HG03442 (cell line): Measurements from ENCODE around the gene APRT.

ENCODE experiments used
- ATAC-seq: cut with Tn5 transposase; IDR thresholded peaks from one replicate; pipeline ENCODE4 v1.9.1; 2021; ENCODE audit warnings: mild to moderate bottlenecking, moderate library complexity; ENCODE audit not compliant: unreplicated experiment

Gene APRT

DNA sequence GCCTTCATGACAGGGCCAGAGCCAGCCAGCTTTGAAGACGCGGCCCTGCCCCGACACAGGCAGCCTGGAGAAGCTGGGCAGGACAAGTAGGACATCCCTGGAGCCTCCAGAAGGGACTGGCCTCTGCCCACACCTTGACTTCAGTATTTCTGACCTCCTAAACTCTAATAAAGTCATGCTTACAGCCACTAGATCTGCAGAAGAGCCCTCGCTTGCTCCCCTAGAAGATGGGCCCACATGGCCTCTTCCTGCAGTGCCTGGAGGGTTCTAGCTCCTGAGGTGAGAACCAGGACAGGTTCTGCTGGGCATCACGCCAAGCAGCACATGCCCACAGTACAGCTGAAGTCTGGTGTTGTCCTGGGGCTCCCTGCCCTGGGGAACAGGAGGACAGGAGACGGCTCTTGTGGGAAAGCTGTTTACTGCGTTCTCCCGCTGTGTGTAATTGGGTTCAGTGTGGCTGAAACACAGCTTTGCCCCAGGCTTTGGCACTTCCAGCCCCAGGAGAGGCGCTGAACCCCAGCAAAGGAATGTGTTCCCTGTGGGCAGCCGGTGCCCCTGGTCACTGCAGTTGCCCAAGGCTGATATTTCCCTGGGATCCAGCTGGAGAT lies 2.6 kb downstream of the APRT start:
- no peak for ATAC-seq

DNA sequence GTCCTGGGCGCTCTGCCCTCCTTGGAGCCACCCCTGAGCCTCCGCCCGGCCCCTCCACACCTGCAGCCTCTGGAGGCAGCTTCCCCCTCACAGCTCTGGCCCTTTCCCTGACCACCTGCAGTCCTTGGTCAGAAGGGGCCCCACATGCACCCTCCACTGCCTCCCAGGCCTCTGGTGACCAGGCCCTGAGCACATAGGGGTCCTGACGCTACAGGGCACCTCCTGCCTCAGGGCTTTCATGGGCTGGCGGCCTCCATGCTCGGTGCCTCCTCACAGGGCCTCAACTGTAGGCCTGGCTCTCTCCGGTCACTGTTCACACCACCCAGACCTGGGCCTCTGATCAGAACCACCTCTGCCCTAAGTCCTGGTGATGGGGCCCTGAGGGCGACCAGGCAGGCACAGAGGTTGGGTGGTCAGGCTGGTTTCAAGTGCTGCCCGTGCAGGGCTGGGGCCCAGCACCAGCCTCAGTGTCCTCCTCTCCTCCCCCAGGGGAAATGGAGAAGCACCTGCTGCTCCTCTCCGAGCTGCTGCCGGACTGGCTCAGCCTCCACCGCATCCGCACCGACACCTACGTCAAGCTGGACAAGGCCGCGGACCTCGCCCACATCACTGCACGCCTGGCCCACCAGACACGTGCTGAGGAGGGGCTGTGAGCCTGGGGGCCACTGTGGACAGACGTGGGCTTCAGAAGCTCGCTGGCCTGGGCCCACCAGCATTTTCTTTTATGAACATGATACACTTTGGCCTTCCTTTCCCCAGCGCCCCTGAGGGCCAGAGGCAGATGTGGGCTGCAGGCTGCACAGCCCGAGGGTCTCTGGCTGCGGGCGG lies 3.9 kb downstream of the APRT start:
- no peak for ATAC-seq

DNA sequence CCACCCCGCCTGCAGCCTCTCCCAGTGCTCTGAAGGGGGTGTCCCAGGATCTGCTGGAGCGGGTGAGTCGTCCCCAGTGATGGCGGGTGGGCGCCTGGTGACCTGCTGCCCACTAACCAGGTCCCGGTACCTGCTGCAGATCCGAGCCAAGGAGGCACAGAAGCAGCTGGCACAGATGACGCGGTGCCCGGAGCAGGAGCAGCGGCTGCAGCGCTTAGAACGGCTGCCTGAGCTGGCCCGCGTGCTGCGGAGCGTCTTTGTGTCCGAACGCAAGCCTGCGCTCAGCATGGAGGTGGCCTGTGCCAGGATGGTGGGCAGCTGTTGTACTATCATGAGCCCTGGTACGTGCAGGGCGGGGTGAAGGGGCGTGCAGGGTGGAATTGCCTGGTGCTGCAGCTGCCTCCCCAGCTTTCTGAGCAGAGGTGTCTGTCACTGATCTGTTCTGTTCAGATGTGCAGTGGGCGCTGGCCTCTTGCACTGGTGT lies 4.5 kb downstream of the APRT start:
- no peak for ATAC-seq

DNA sequence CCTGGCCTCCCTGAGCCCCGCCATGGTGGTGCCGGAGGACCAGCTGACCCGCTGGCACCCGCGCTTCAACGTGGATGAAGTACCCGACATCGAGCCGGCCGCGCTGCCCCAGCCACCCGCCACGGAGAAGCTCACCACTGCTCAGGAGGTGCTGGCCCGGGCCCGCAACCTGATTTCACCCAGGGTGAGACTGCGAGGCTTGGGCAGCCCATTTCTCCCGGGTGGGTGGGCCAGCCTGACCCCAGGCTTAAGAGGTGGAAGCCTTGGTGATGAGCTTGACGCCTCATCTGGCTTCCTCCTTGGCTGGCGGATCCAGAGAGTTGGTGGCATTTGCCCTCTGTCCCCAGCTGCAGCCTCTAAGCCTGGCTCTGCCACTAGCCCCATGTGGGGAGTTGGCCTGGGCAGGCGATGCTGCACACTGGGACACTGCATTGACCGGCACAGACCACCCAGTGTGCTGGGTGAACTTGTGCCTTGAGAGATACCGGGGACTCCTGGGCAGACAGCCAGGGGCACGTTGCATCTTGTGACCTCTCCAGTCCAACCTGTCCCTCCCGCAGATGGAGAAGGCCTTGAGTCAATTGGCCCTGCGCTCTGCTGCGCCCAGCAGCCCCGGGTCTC lies 5.1 kb downstream of the APRT start:
- no peak for ATAC-seq

DNA sequence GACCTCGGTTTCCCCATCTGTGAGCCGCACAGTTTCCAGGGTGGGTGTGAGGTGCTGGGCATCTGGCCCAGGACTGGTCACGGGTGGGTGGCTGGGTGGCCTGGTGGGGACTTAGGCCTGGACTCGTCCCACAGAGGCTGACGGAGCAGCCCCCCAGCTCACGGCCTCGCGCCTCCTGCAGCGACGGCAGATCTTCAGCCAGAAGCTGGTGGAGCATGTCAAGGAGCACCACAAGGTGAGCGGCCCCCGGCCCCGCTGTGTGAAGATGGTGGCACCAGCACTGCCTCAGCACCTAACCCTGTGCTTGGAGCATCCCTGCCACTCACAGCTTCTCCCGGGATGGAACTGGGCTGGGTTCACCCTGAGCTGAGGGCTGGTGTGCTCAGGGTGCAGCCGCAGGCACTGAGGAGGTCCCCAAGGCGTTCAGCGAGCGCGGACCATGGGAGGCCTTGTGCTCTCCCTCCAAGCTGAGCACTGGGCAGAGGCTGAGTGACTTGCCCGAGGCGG lies 5.8 kb downstream of the APRT start:
- no peak for ATAC-seq

DNA sequence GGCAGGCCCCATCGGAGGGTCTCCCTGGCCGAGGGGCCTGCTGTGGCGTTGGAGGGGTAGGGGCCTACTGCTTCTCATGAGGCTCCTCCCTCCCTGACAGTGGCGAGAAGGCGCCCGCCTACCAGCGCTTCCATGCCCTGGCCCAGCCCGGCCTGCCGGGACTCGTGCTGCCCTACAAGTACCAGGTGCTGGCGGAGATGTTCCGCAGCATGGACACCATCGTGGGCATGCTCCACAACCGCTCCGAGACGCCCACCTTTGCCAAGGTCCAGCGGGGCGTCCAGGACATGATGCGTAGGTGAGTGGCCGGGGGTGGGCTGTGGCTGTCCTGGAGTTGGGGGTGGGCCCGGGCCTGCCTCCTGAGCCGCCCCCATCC lies 6.4 kb downstream of the APRT start:
- no peak for ATAC-seq

DNA sequence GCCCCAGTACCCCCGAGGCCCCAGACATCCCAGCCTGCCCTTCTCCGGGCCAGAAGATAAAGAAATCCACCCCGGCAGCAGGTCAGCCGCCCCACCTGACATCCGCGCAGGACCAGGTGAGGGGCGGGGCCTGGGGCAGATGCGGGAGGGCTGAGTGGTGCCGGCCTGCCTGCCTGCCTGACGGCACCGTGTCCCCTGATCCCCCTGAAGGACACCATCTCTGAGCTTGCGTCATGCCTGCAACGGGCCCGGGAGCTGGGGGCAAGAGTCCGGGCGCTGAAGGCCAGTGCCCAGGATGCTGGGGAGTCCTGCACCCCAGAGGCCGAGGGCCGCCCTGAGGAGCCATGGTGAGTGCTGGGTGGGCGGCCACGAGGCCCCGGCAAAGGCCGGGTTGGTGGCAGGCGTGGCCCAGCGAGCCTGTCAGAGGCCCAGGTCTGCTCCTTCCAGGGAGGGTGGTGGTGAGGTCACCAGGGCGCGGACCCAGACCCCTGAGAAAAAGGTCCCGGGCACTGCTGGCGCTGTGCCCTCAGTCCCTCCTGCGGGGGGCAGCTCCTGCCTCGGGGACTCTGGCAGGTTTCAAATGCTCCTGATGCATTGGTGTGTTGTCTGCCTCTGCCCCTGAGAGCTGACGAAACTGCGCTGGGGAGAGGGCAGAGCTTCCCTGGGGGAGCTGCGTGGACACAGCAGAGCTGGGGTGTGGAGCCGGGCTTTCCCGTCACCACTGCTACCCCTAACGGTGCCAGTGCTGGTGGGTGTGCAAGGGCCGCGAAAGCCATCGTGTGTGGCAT lies 7.0 kb downstream of the APRT start:
- ATAC-seq: no peak

DNA sequence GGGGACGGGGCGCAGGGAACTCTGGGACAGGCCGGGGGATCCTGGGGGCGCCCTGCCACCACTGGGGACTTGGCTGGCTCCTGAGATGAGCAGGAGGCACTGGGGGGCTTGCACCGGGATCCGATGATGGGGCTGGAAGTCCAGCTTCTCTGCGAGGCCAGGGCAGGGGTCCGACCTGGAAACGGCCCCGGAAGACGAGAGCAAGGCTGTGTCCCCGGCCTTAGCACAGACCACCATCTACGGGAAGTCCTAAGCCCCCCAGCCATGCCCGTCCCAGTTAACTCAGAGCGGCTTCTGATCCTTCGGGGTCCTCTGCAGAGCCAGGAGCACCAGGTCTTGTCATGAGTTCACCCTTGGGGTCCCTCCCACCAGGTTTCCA lies 7.6 kb downstream of the APRT start:
- ATAC-seq: no peak

DNA sequence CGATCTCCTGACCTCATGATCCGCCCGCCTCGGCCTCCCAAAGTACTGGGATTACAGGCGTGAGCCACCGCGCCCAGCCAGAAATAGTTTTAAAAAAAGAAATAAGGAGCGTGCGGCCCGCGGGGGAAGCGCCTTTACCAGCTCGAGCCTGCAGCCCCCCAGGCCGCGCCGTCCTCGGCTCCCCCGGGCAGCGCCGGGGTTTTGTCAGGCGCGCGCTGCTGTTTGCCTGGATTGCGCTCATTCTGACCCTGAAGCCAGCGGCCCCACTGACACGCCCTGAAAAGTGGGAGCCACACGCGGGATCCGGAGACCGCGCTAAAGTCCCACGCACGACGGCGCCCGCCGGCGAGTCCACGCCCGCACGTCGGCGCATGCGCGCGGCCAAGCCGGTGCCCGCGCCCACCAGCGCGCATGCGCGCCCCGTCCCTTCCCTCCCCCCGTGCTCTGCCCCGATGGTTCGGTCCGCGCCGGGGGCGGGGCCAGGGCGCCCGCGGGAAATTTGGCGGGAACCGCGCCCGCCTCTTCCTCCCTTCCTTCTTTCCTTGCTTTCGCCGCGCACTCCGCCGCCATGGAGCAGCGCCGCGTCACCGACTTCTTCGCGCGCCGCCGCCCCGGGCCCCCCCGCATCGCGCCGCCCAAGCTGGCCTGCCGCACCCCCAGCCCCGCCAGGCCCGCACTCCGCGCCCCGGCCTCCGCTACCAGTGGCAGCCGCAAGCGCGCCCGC lies 8.3 kb downstream of the APRT start, which contains the start of gene CDT1:
CDT1 (plus strand) TSS at position 526 of the 724 bp plus-strand sequence; CDS start at position 569, 43 bp downstream.
- peak; percentile 57 for ATAC-seq

DNA sequence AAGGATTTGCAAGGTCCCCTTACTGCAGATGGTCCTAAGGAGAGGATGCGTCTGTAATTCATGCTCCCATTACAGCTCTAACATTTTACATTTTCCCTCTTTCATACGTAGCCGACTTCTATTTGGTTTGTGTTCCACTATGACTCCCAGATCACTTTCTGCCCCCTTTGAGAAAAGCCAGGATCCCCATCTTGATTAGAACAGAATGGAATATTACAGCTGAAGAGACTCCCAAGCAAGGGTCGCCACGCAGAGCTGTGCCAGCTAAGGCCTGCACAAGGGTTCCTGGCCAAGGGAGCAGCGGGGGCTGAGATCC lies 11.5 kb downstream of the APRT start:
- no peak for ATAC-seq

DNA sequence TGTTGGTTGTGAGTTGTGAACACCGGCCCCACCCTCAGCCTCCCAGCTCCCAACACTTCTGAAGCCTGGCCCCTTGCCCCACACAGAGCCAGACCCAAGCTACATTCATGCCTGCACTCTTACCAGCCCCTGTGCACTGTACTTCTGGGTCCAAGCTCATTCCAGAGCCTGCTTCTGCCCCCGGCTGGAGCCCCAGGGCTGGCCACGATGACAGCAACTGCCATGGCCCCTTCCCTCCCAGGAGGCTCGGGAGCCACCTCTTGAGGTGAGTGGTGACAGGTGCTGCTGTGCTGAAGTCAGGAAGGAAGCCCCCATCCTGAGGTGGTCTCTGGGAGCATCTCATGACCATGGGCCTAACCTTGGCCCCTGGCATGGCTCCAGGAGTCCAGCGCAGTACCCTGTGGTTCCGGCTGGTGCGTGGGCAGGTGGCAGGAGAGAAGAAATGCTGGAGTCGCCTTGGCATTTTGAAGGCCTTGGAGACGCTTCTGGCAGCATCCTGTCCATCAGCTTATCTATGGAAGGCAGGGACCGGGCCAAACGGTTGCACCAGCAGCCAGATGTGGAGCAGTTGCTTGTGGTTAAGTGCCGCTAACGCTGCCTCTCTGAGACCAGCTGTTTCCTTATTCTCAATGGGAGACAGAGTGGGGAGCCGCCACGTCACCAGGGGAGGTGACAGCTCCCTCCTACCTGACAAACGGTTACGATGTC lies 12.0 kb downstream of the APRT start:
- ATAC-seq: no peak

DNA sequence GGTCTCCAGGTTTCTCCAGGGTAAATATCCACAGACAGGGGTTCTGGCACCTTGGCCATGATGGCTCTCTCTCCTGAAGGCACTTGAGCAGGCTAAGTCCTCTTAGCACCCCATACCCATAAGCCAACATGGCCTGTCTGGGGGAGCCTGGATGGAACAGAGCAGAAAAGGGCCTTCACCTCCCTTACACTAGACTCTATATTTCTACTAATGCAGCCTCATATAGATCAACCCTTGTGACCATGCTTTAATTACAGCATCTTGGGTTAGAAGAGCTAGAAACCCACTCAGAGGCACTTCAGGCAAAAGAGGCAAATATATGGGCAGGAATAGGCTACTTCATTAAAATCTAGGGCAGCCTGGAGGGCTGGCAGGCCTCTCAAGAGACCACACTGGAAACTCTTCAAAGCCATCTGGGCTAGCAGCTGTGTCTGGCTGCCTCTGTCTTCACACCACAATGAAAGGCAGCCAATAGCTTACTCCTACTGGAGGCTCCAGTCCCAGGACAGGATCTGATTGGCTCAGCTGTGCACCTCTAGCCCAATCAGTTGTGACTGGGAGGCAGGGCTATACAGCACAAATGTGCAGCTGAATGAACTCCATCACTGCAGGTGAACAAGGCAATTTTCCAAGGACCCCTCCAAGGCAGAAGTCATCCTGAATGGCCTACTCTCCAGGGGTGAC lies 12.8 kb downstream of the APRT start:
- ATAC-seq: no peak

DNA sequence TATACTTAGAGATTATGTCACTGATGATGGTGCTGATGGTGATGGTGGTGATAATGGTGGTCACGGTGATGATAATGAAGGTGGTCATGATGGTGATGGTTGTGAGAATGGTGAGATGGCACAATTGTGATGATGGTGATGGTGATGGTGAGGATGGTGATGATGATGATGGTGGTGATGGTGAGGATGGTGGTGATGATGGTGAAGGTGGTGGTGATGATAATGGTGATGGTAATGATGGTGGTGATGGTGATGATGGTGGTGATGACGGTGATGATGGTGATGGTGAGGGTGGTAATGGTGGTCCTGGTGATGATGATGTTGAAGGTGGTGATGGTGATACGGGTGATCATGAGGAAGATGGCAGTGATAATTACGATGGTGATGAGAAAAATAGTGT lies 13.7 kb downstream of the APRT start:
- no peak for ATAC-seq

DNA sequence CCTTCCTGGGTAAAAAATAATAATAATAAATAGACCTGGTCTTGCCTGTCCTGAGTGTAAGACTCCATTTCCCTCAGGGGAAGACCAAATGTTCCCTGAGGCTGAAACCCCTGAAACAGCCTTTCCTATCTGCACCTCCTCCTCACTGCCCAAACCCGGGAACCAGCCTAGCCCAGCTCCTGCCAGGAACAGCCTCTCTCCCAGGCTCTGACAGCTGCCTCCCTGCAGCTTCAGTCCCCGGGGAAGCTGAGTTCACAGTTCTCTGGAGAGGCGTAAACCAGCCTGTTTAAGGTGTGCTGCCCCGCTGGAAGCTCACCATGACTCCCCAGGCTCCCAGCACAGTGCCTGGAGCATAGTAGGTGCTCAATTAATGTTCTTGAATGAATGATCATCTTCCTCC lies 15.4 kb downstream of the APRT start:
- no peak for ATAC-seq

DNA sequence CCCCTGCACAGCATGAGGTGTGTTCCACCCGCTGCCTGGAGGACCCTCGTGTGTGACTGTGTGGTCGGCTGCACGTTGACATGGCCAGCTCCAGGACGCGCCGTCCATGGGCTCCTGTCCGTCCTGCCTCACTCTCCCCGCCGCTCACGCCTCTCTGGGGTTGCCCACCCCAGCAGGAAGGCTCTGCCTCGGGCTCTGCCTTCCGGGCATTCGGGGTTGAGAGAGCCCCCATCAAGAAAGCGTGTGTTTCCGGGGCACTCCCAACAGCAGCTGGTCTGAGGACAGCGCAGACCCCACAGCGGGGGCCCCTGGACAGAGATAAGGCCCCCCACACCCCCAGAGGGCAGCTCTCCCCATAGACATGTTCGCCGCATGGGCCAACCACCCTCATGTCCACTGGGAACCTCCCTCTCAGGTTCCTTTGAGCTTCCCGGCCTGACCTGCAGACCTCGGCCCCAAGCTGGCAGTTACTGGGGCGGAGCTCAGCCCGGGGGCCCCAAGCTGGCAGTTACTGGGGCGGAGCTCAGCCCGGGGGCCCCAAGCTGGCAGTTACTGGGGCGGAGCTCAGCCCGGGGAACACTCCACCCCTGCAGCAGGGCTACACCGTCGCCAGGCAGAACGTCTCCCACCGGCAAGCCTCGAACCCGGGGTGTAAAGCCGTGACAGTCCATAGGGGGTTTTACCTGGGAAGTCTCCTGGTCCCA lies 18.3 kb downstream of the APRT start:
- no peak for ATAC-seq

DNA sequence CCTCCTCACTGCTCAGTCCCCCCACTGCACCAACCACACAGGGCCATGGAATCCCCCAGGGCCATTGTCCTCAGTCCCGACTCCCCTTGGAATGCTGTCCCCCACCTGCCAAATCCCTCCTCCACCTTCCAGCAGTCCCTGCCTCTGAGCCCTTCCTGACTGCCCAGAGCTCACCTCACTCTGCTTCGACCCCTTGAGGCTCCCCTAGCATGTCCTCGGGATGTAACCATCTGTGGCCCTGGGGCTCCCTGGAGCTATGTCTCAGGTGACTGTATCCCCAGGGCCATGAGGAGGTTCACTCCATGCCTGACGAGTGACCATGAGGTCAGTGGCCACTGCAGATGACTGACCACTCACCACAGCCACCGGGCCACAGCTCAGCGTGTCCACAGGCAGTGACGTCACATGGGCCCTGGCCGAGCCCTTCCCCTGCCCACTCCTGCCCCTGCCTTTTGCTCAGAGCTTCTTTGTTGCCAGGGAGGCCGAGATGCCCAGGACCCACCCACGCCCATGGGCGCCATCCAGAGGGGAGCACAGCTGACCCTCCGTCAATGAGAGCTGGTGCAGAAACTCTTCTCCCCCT lies 19.0 kb downstream of the APRT start:
- ATAC-seq: no peak

DNA sequence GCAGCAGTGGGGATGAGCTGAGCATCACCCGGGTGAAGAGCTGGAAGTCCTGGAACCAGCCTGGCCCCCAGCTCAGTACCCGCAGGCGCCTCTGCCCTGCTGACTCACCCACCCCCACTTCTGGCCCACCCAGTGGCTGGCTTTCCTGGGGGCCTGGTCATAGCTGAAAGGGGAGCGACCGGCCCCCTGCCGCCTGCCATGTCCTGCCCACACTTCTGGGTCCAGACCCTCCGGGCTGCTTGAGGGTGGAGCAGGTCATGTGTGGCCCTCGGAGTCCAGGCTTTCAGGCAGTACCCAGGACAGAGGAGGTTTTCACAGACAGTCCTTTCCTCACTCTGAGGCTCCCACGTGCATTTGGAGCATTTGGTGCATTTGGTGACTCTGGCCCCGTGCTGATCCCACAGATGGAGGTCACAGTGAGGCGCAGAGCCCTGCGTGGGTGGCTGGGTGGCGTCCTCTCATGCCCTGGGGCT lies 19.6 kb downstream of the APRT start:
- ATAC-seq: no peak
